MCF 10A (cell line): Measurements from ENCODE around the gene RPL36A. TPM values are rescaled to one million over a fixed set of nuclear protein-coding genes. Genes with fewer than 3 reads are reported as not detected.

Experiments
- BruUV-seq: library from RNA; stranded (reverse); fragments of 400-500 nt; replicated peaks from 2 replicates; lab custom pipeline; 2021; lab: Mats Ljungman, UMichigan
- CTCF ChIA-PET: fragments of 300-600 bp; sonication (Branson Sonifier 250); formaldehyde crosslinking; extraction: SDS; loops from one replicate; lab custom pipeline; 2021; ENCODE audit warnings: antibody characterized with exemption, inconsistent platforms; lab: Yijun Ruan, JAX
- POLR2A ChIA-PET: fragments of 300-600, 350-650 bp; sonication (Branson Sonifier 250); formaldehyde crosslinking; extraction: SDS; loops from one replicate; lab custom pipeline; 2020; ENCODE audit warnings: antibody characterized with exemption, inconsistent platforms; lab: Yijun Ruan, JAX
- DNase-seq: peaks from one replicate; pipeline ENCODE4 v3.0.0-alpha.2; 2018; ENCODE audit not compliant: unreplicated experiment
- H3K27ac Mint-ChIP-seq: one replicate; pipeline ENCODE4 v1.8.0; 2022; ENCODE audit warnings: mild to moderate bottlenecking, low read depth, mixed read lengths; ENCODE audit not compliant: unreplicated experiment
- H3K27me3 Mint-ChIP-seq: one replicate; pipeline ENCODE4 v1.8.0; 2022; ENCODE audit warnings: mixed read lengths; ENCODE audit not compliant: insufficient read depth, unreplicated experiment
- H3K36me3 Mint-ChIP-seq: one replicate; pipeline ENCODE4 v1.8.0; 2022; ENCODE audit warnings: mild to moderate bottlenecking, moderate library complexity, mixed read lengths; ENCODE audit not compliant: insufficient read depth, unreplicated experiment
- H3K4me1 Mint-ChIP-seq: one replicate; pipeline ENCODE4 v1.8.0; 2022; ENCODE audit warnings: mixed read lengths; ENCODE audit not compliant: insufficient read depth, unreplicated experiment
- H3K4me3 Mint-ChIP-seq: one replicate; pipeline ENCODE4 v1.8.0; 2022; ENCODE audit warnings: mild to moderate bottlenecking, moderate library complexity, mixed read lengths; ENCODE audit not compliant: unreplicated experiment
- H3K9me3 Mint-ChIP-seq: one replicate; pipeline ENCODE4 v1.8.0; 2022; ENCODE audit warnings: mixed read lengths; ENCODE audit not compliant: unreplicated experiment
- intact Hi-C: fragments of 100-400 bp; cut with micrococcal nuclease; formaldehyde crosslinking; loops from 2 replicates; pipeline ENCODE4 v1.14.1; 2022
- total RNA-seq: library from RNA; stranded (reverse); gene quantifications from 2 replicates; pipeline ENCODE4 v1.2.3, GENCODE V29; 2022
- TF ChIP-seq, protein P1 (sequence below): fragments of 200-600 bp; IDR thresholded peaks from one replicate; pipeline ENCODE4 v1.8.0; 2022; ENCODE audit warnings: antibody characterized with exemption, mild to moderate bottlenecking; ENCODE audit not compliant: unreplicated experiment

The RPL36A gene
- total RNA-seq, 1 experiment from 2014 or later = 482 TPM

GRCh38 chrX:101430457-101431078, 39.8 kb downstream of the RPL36A start:
- ChIA-PET POLR2A (no interaction called here), CTCF (no interaction called here)
- intact Hi-C loops = no loop called here
- no peak overlapping the region for H3K4me3 Mint-ChIP-seq
- H3K27me3 Mint-ChIP-seq = peaks cover 11% of the 10 kb centered on the region
- no peak for DNase-seq
- H3K9me3 Mint-ChIP-seq = no peaks in the 10 kb centered on the region
- BruUV-seq = no TSS peak
- H3K36me3 Mint-ChIP-seq = no peaks in the 10 kb centered on the region
- TF ChIP-seq, protein P1, sequence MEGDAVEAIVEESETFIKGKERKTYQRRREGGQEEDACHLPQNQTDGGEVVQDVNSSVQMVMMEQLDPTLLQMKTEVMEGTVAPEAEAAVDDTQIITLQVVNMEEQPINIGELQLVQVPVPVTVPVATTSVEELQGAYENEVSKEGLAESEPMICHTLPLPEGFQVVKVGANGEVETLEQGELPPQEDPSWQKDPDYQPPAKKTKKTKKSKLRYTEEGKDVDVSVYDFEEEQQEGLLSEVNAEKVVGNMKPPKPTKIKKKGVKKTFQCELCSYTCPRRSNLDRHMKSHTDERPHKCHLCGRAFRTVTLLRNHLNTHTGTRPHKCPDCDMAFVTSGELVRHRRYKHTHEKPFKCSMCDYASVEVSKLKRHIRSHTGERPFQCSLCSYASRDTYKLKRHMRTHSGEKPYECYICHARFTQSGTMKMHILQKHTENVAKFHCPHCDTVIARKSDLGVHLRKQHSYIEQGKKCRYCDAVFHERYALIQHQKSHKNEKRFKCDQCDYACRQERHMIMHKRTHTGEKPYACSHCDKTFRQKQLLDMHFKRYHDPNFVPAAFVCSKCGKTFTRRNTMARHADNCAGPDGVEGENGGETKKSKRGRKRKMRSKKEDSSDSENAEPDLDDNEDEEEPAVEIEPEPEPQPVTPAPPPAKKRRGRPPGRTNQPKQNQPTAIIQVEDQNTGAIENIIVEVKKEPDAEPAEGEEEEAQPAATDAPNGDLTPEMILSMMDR = no peak
- no peaks in the 10 kb centered on the region for H3K4me1 Mint-ChIP-seq
- no peak overlapping the region for H3K27ac Mint-ChIP-seq

- peaks cover 35% of the 10 kb centered on the region for H3K27me3 Mint-ChIP-seq
- no peaks in the 10 kb centered on the region for H3K4me1 Mint-ChIP-seq
- CTCF ChIA-PET = no interaction called here
- intact Hi-C loops = no loop called here
- TF ChIP-seq, protein P1 = no peak
- H3K9me3 Mint-ChIP-seq = no peaks in the 10 kb centered on the region
- no TSS peak for BruUV-seq
- no peaks in the 10 kb centered on the region for H3K36me3 Mint-ChIP-seq
- DNase-seq = no peak
- no peak overlapping the region for H3K27ac Mint-ChIP-seq
- POLR2A ChIA-PET = no interaction called here
- no peak overlapping the region for H3K4me3 Mint-ChIP-seq
Measured at GRCh38 chrX:101442085-101442484, 51.3 kb downstream of the RPL36A start.

Other genes with a start within 250 kb of the RPL36A start
- gene DRP2, start 171.2 kb upstream of the RPL36A start, total RNA-seq = 0.40 and 0.47 TPM in 2 replicates
- 0.21 TPM in 1 of 2 replicates, not detected in the other for gene TAF7L, start 99.7 kb upstream of the RPL36A start, total RNA-seq
- 14.9 and 17.2 TPM in 2 replicates for gene TIMM8A, start 42.3 kb upstream of the RPL36A start, total RNA-seq
- gene BTK, start 4.8 kb upstream of the RPL36A start, total RNA-seq = not detected in 2 replicates
- 11.7 and 13.3 TPM in 2 replicates for gene GLA, start 16.9 kb downstream of the RPL36A start, total RNA-seq
- gene HNRNPH2, start 17.2 kb downstream of the RPL36A start, total RNA-seq = 35.5 and 44.2 TPM in 2 replicates
- not detected in 2 replicates for gene ARMCX4, start 94.4 kb downstream of the RPL36A start, total RNA-seq
- not detected in 2 replicates for gene ARMCX1, start 159.5 kb downstream of the RPL36A start, total RNA-seq
- gene ARMCX6, start 227.0 kb downstream of the RPL36A start, total RNA-seq = not detected in 2 replicates
- gene ARMCX3, start 232.1 kb downstream of the RPL36A start, total RNA-seq = 1.4 and 1.8 TPM in 2 replicates